Omental fat pad (tissue), 4 donors: ENCODE measurements around the gene GPA33. TPM values are rescaled to one million over a fixed set of nuclear protein-coding genes. Genes with fewer than 3 reads are reported as not detected.
A peak's percentile ranks its signal among the peaks of the same experiment; 100 is the strongest.
"Not testable (repeated sequence)": the region's sequence is repeated elsewhere in the genome, so short reads cannot be mapped to it uniquely, and the experiment has no call there.

Source experiments
- ATAC-seq: fragments of 150-250 bp; one replicate; pipeline ENCODE4 v1.9.1; 2016; ENCODE audit warnings: mild to moderate bottlenecking, moderate library complexity; ENCODE audit not compliant: low FRiP score
- DNase-seq: peaks from one replicate; pipeline ENCODE4 v3.0.0-alpha.2; 2019; ENCODE audit warnings: low spot score
- total RNA-seq, 4 donors: library from RNA; depleted of rRNA; stranded (reverse); fragments of >200 nt; gene quantifications; one replicate each; pipeline ENCODE4 v1.1.0, GENCODE V29; 2016
- TF ChIP-seq, protein P1 (sequence below), 3 donors: fragments of 450-650 bp; IDR thresholded peaks; one replicate each; pipeline ENCODE4 v1.5.1; 2016 to 2017; ENCODE audit warnings: antibody characterized with exemption in 3 of 3, mild to moderate bottlenecking in 3 of 3, moderate library complexity in 2 of 3

GPA33 gene
- total RNA-seq, 4 donors from 2014 or later: 0.37 to 0.72 TPM; not detected in 2

- ATAC-seq: no peak
- TF ChIP-seq, protein P1, sequence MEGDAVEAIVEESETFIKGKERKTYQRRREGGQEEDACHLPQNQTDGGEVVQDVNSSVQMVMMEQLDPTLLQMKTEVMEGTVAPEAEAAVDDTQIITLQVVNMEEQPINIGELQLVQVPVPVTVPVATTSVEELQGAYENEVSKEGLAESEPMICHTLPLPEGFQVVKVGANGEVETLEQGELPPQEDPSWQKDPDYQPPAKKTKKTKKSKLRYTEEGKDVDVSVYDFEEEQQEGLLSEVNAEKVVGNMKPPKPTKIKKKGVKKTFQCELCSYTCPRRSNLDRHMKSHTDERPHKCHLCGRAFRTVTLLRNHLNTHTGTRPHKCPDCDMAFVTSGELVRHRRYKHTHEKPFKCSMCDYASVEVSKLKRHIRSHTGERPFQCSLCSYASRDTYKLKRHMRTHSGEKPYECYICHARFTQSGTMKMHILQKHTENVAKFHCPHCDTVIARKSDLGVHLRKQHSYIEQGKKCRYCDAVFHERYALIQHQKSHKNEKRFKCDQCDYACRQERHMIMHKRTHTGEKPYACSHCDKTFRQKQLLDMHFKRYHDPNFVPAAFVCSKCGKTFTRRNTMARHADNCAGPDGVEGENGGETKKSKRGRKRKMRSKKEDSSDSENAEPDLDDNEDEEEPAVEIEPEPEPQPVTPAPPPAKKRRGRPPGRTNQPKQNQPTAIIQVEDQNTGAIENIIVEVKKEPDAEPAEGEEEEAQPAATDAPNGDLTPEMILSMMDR (IDR thresholded peaks at IDR 0.05): no peak
- DNase-seq: no peak
Observed at GRCh38 chr1:167054531-167054930, 35.6 kb downstream of the GPA33 start.

DNA sequence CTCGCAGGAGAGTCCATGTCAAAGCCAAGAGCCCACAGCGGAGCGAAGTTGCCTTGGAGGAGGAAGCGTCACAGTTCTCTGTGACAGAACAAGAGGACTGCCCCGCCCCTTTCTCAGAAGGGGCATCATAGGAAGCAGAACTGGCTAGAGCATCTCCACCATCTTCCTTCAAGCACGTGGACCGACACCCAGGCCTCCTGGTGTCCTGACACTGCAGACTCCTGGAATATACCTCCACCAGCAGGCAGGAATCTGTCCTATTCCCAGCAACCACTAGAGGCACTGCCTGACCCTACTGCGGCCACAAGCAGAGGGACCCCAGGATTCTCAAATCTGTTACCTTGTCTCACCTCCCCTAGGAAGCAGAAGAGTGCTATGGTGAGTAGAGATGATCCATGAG, 37.8 kb downstream of the GPA33 start:
- no peak for ATAC-seq
- no peak for DNase-seq

GRCh38 chr1:167051907-167052306, 38.3 kb downstream of the GPA33 start:
- TF ChIP-seq, protein P1 (IDR thresholded peaks at IDR 0.05): no peak
- DNase-seq: no peak
- ATAC-seq: no peak

More for the DNA sequence above, 37.8 kb downstream of the GPA33 start:
- TF ChIP-seq, protein P1 (IDR thresholded peaks at IDR 0.05): no peak

GRCh38 chr1:167043752-167044488, 46.3 kb downstream of the GPA33 start:
- TF ChIP-seq, protein P1 (IDR thresholded peaks at IDR 0.05): no peak
- ATAC-seq (peak; percentile 88), DNase-seq (no peak)

DNA sequence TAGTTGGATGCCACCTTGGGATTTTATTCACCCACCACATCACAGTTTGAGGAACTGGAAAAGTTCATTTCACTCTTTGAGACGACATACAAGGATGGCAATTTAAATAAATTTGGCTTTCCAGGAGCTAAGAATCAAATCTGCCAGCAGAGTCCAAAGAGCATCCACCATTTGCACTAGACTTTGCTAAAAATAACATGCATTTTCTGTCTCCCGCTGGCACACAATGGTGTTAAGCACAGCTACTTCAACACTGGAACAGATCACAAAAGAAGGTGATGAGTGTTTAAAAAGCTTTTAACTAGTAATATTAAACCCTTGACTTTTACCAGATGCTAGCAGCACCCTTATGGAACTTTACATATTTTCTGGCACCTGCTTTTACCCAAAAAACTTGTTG, 56.5 kb downstream of the GPA33 start:
- TF ChIP-seq, protein P1 (IDR thresholded peaks at IDR 0.05): no peak
- no peak for ATAC-seq
- no peak for DNase-seq

DNA sequence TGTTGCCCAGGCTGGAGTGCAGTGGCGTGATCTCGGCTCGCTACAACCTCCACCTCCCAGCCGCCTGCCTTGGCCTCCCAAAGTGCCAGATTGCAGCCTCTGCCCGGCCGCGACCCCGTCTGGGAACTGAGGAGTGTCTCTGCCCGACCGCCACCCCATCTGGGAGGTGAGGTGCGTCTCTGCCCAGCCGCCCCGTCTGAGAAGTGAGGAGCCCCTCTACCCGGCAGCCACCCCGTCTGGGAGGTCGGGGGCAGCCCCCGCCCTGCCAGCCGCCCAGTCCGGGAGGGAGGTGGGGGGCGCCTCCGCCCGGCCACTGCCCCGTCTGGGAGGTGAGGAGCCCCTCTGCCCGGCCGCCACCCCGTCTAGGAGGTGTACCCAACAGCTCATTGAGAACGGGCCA, 60.6 kb downstream of the GPA33 start:
- ATAC-seq, DNase-seq: not testable (repeated sequence)

GRCh38 chr1:167022384-167022783, 67.8 kb downstream of the GPA33 start:
- TF ChIP-seq, protein P1 (IDR thresholded peaks at IDR 0.05): no peak
- DNase-seq (no peak), ATAC-seq (no peak)
